SK-N-SH (cell line): ENCODE measurements around the gene KCNJ2. TPM values are rescaled to one million over a fixed set of nuclear protein-coding genes. Genes with fewer than 3 reads are reported as not detected.

Experiments
- CTCF ChIA-PET: fragments of 300-600, 350-600 bp; formaldehyde crosslinking; extraction: SDS; loops from one replicate; lab custom pipeline; 2021; lab: Yijun Ruan, JAX
- POLR2A ChIA-PET: fragments of 350-600 bp; sonication (Branson Sonifier 250); formaldehyde crosslinking; extraction: SDS; loops from one replicate; lab custom pipeline; 2020; ENCODE audit warnings: antibody characterized with exemption, inconsistent platforms; lab: Yijun Ruan, JAX
- DNase-seq: peaks from one replicate; pipeline ENCODE4 v3.0.0; 2012
- H2AFZ ChIP-seq: fragments of 200-600 bp; sonication (generic); 2 replicates; pipeline ENCODE4 v1.8.1; 2016; ENCODE audit warnings: antibody characterized with exemption, mild to moderate bottlenecking, low read depth
- H3F3A ChIP-seq: fragments of 200-600 bp; sonication (generic); replicated peaks from 2 replicates; pipeline ENCODE3; 2016; ENCODE audit warnings: antibody characterized with exemption, mild to moderate bottlenecking; ENCODE audit not compliant: insufficient read depth
- H3K27ac ChIP-seq, 2 experiments: fragments of 200-500 bp in 1 of 2; fragments of 200-600 bp in 1 of 2; sonication (Bioruptor generic) in 1 of 2; sonication (generic), shearing (Covaris generic) in 1 of 2; 2 replicates each; pipeline versions ENCODE4 v1.5.1 to v1.6.1; 2014 to 2016; ENCODE audit warnings: low read depth in 2 of 2, inconsistent platforms in 1 of 2, low read length in 1 of 2, mild to moderate bottlenecking in 1 of 2, mixed read lengths in 1 of 2
- H3K27me3 ChIP-seq: fragments of 200-600 bp; sonication (generic), shearing (Covaris generic); 2 replicates; pipeline ENCODE4 v1.6.1; 2016; ENCODE audit warnings: mixed run types; ENCODE audit not compliant: insufficient read depth
- H3K36me3 ChIP-seq, 2 experiments: fragments of 200-500 bp in 1 of 2; fragments of 200-600 bp in 1 of 2; sonication (Bioruptor generic) in 1 of 2; sonication (generic) in 1 of 2; replicated peaks in 1 of 2; 2 replicates each; pipeline versions ENCODE3 to v1.5.1; 2014 to 2016; ENCODE audit warnings: low read length in 1 of 2, mild to moderate bottlenecking in 1 of 2; ENCODE audit not compliant: insufficient read depth in 2 of 2, control insufficient read depth in 1 of 2
- H3K4me1 ChIP-seq, 2 experiments: fragments of 200-500 bp in 1 of 2; fragments of 200-600 bp in 1 of 2; sonication (Bioruptor generic) in 1 of 2; sonication (generic), shearing (Covaris generic) in 1 of 2; 2 replicates each; pipeline versions ENCODE4 v1.5.1 to v1.6.1; 2014 to 2016; ENCODE audit warnings: low read depth in 1 of 2, low read length in 1 of 2, mixed run types in 1 of 2; ENCODE audit not compliant: insufficient read depth in 2 of 2, control insufficient read depth in 1 of 2
- H3K4me2 ChIP-seq: fragments of 200-600 bp; sonication (generic), shearing (Covaris generic); 2 replicates; pipeline ENCODE4 v1.6.1; 2017; ENCODE audit warnings: mixed run types
- H3K4me3 ChIP-seq, 2 experiments: fragments of 200-500 bp in 1 of 2; fragments of 200-600 bp in 1 of 2; sonication (Bioruptor generic) in 1 of 2; sonication (generic), shearing (Covaris generic) in 1 of 2; 2 replicates each; pipeline versions ENCODE4 v1.5.1 to v1.8.1; 2014 to 2016; ENCODE audit warnings: low read depth in 2 of 2, inconsistent platforms in 1 of 2, low read length in 1 of 2, mild to moderate bottlenecking in 1 of 2, mixed read lengths in 1 of 2, moderate library complexity in 1 of 2
- H3K79me2 ChIP-seq: fragments of 200-600 bp; sonication (generic); 2 replicates; pipeline ENCODE4 v1.8.1; 2017; ENCODE audit warnings: mild to moderate bottlenecking; ENCODE audit not compliant: insufficient read depth
- H3K9ac ChIP-seq: fragments of 200-600 bp; sonication (generic); 2 replicates; pipeline ENCODE4 v1.6.1; 2017; ENCODE audit warnings: mixed run types
- H3K9me2 ChIP-seq: fragments of 200-600 bp; sonication (generic); 2 replicates; pipeline ENCODE4 v1.6.1; 2017; ENCODE audit warnings: mixed run types
- H3K9me3 ChIP-seq: fragments of 200-600 bp; sonication (generic); 2 replicates; pipeline ENCODE4 v1.6.1; 2017; ENCODE audit warnings: mixed run types, mild to moderate bottlenecking, moderate library complexity
- H4K20me1 ChIP-seq: fragments of 200-600 bp; sonication (generic); 2 replicates; pipeline ENCODE4 v1.6.1; 2017; ENCODE audit warnings: mild to moderate bottlenecking, mixed run types; ENCODE audit not compliant: insufficient read depth
- CHD2 ChIP-seq: fragments of 150-350 bp; IDR thresholded peaks from 2 replicates; pipeline ENCODE4 v1.6.1; 2018; ENCODE audit warnings: low read length; ENCODE audit not compliant: partially characterized antibody
- ELF1 ChIP-seq: IDR thresholded peaks from 2 replicates; pipeline ENCODE4 v1.4.0; 2012
- EP300 ChIP-seq, 2 experiments: IDR thresholded peaks; 2 replicates each; pipeline versions ENCODE4 v1.4.0 to v1.6.1; 2012; ENCODE audit warnings: borderline replicate concordance in 1 of 2, low read depth in 1 of 2, low read length in 1 of 2
- EZH2phosphoT487 ChIP-seq: fragments of 200-600 bp; sonication (generic); IDR thresholded peaks from 2 replicates; pipeline ENCODE4 v1.6.1; 2017; ENCODE audit warnings: low read depth, mixed run types, mild to moderate bottlenecking, antibody characterized with exemption, moderate library complexity, borderline replicate concordance
- FOSL2 ChIP-seq: IDR thresholded peaks from 2 replicates; pipeline ENCODE4 v1.4.0; 2012; ENCODE audit warnings: low read depth, mild to moderate bottlenecking, moderate library complexity, borderline replicate concordance
- FOXJ3 ChIP-seq: sonication (generic); formaldehyde crosslinking; IDR thresholded peaks from 2 replicates; pipeline ENCODE4 v1.5.1; 2020; ENCODE audit warnings: mild to moderate bottlenecking, missing genetic modification reagents
- FOXM1 ChIP-seq: IDR thresholded peaks from 2 replicates; pipeline ENCODE4 v1.4.0; 2012; ENCODE audit warnings: low read depth, mild to moderate bottlenecking
- JUND ChIP-seq: IDR thresholded peaks from 2 replicates; pipeline ENCODE4 v1.4.0; 2012
- MEF2A ChIP-seq: IDR thresholded peaks from 2 replicates; pipeline ENCODE4 v1.4.0; 2012; ENCODE audit warnings: low read depth, borderline replicate concordance
- MXI1 ChIP-seq: IDR thresholded peaks from 2 replicates; pipeline ENCODE4 v1.6.1; 2012; ENCODE audit warnings: mild to moderate bottlenecking, low read depth, low read length, improper control_type of control experiment
- NRF1 ChIP-seq: IDR thresholded peaks from 2 replicates; pipeline ENCODE4 v1.6.1; 2012; ENCODE audit warnings: low read depth, mild to moderate bottlenecking, low read length
- POLR2AphosphoS5 ChIP-seq: IDR thresholded peaks from 2 replicates; pipeline ENCODE4 v1.6.1; 2012; ENCODE audit warnings: low read depth, low read length
- RAD21 ChIP-seq: IDR thresholded peaks from 2 replicates; pipeline ENCODE4 v1.6.1; 2012; ENCODE audit warnings: mild to moderate bottlenecking, low read length
- RCOR1 ChIP-seq: fragments of 150-350 bp; IDR thresholded peaks from 2 replicates; pipeline ENCODE4 v1.6.1; 2017; ENCODE audit warnings: antibody characterized with exemption, low read length
- REST ChIP-seq: IDR thresholded peaks from 2 replicates; pipeline ENCODE4 v1.6.1; 2012; ENCODE audit warnings: mild to moderate bottlenecking, low read depth, low read length, moderate library complexity
- RFX5 ChIP-seq: IDR thresholded peaks from 2 replicates; pipeline ENCODE4 v1.6.1; 2012; ENCODE audit warnings: mild to moderate bottlenecking, improper control_type of control experiment, low read length
- RXRA ChIP-seq: IDR thresholded peaks from 2 replicates; pipeline ENCODE4 v1.4.0; 2012; ENCODE audit warnings: low read depth, mild to moderate bottlenecking, borderline replicate concordance
- TAF1 ChIP-seq: IDR thresholded peaks from 2 replicates; pipeline ENCODE4 v1.6.1; 2012; ENCODE audit warnings: low read depth, mild to moderate bottlenecking, low read length, moderate library complexity, borderline replicate concordance
- USF2 ChIP-seq: fragments of 150-350 bp; IDR thresholded peaks from 2 replicates; pipeline ENCODE4 v1.6.1; 2017; ENCODE audit warnings: antibody characterized with exemption, low read length, low read depth, borderline replicate concordance
- WGBS: methylation state at CpG from one replicate; pipeline ENCODE4 v1.1.6; 2017; ENCODE audit warnings: low lambda C conversion rate; 5-methylcytosine and 5-hydroxymethylcytosine counted together
- polyA plus RNA-seq, 3 experiments: library from polyadenylated mRNA; depleted of rRNA; stranded (reverse); fragments of >200 nt; gene quantifications; 2 replicates each; pipeline ENCODE4 v1.2.3, GENCODE V29; 2012

The KCNJ2 gene
- polyA plus RNA-seq, 1 of the 3 experiments (the other 2 are of a cell fraction), result 0.21 TPM

GRCh38 chr17:70185285-70185684 is 16.0 kb downstream of the KCNJ2 start:
- H3K4me3 ChIP-seq, result no peak overlapping the region
- ChIA-PET CTCF (interaction anchor here (0.7 to 1.6 kb wide), 4 partner anchors 10 to 261 kb away, joined by 3 to 6 read pairs (median 4); no protein-coding TSS in a partner anchor), POLR2A (no interaction called here)
- no peaks in the 10 kb centered on the region for H3K9me2 ChIP-seq
- H2AFZ ChIP-seq, result no peak overlapping the region
- H3K36me3 ChIP-seq, result no peaks in the 10 kb centered on the region
- no peak for TF ChIP-seq POLR2AphosphoS5
- TF ChIP-seq REST, result no peak
- no peak for TF ChIP-seq RAD21
- TF ChIP-seq FOXM1, result no peak
- TF ChIP-seq ELF1, result no peak
- no peak for TF ChIP-seq JUND
- no peak for TF ChIP-seq NRF1
- TF ChIP-seq RXRA, result no peak
- TF ChIP-seq EP300 (IDR thresholded peaks at IDR 0.05; ENCODE audit: borderline replicate concordance in 1 of 2, low read depth in 1 of 2, low read length in 1 of 2), result no peak
- no peak for TF ChIP-seq EZH2phosphoT487
- no peak for TF ChIP-seq RCOR1
- no peak for TF ChIP-seq CHD2
- no peak for TF ChIP-seq FOXJ3
- no peak for TF ChIP-seq TAF1
- TF ChIP-seq FOSL2, result no peak
- no peak for TF ChIP-seq MXI1
- no peak for TF ChIP-seq MEF2A
- no peak for TF ChIP-seq RFX5
- no peak for TF ChIP-seq USF2
- no peaks in the 10 kb centered on the region for H4K20me1 ChIP-seq
- H3K27me3 ChIP-seq, result no peaks in the 10 kb centered on the region
- H3F3A ChIP-seq, result peaks cover 6% of the 10 kb centered on the region
- peak overlapping the region; percentile 43; the same call in 1 of the 2 replicates for H3K4me2 ChIP-seq
- no peak overlapping the region for H3K9ac ChIP-seq
- peak overlapping the region in 1 of 2 experiments; percentile 0; a peak in 2 of 4 replicates for H3K27ac ChIP-seq
- 78% methylated on average over 3 of the region's 3 CpGs for WGBS
- H3K4me1 ChIP-seq, result peaks cover 0 to 11% of the 10 kb centered on the region in 2 experiments; a peak in 1 of 4 replicates
- H3K79me2 ChIP-seq, result no peaks in the 10 kb centered on the region
- no peaks in the 10 kb centered on the region for H3K9me3 ChIP-seq
- no peak for DNase-seq
